ENCODE data around the gene RRP1B.
"Not testable (repeated sequence)": the region's sequence is repeated elsewhere in the genome, so short reads cannot be mapped to it uniquely, and the experiment has no call there.

Gene RRP1B

GRCh38 chr21:43659136-43660000 lies at the start of gene RRP1B, which contains the start of gene HSF2BP:
Gene RRP1B (plus strand): TSS chr21:43659560. CDS start chr21:43659665, 105 bp downstream.
Gene HSF2BP (minus strand): TSS chr21:43659488. CDS start chr21:43658096, 1,392 bp downstream.
- WGBS (ENCODE audit: insufficient coverage, insufficient read length): no CpG with 5 or more reads among the region's 92 CpGs

GRCh38 chr21:43611598-43612369 lies 47.6 kb upstream of the RRP1B start:
- peak; percentile 39 for DNase-seq (ENCODE audit: low read depth, low spot score)
- no CpG with 5 or more reads among the region's 8 CpGs for WGBS (ENCODE audit: insufficient coverage, insufficient read length)
- H3K4me1 ChIP-seq (ENCODE audit: control insufficient read depth, insufficient read depth, low read length): no peaks in the 10 kb centered on the region
- H3K4me3 ChIP-seq (ENCODE audit: low read length): no peak overlapping the region
- no peaks in the 10 kb centered on the region for H3K36me3 ChIP-seq (ENCODE audit: control insufficient read depth, insufficient read depth, low read length)
- no peaks in the 10 kb centered on the region; the same call in 1 of the 2 replicates for H3K9me3 ChIP-seq (ENCODE audit: control insufficient read depth, insufficient read depth, low read length)
- H3K27me3 ChIP-seq (ENCODE audit: control insufficient read depth, insufficient read depth, low read length): no peaks in the 10 kb centered on the region
- H3K27ac ChIP-seq (ENCODE audit: low read length): no peak overlapping the region

More at GRCh38 chr21:43659136-43660000, at the start of gene RRP1B, which contains the start of gene HSF2BP:
- no peak within 1 kb of the TSS for H3K27ac ChIP-seq (ENCODE audit: low read length)
- H3K4me3 ChIP-seq (ENCODE audit: low read length): peak within 1 kb of the TSS; percentile 88
- peaks cover 6% of the 10 kb centered on the region; the same call in 1 of the 2 replicates for H3K36me3 ChIP-seq (ENCODE audit: control insufficient read depth, insufficient read depth, low read length)
- no peaks in the 10 kb centered on the region for H3K9me3 ChIP-seq (ENCODE audit: control insufficient read depth, insufficient read depth, low read length)
- H3K4me1 ChIP-seq (ENCODE audit: control insufficient read depth, insufficient read depth, low read length): peaks cover 1% of the 10 kb centered on the region; the same call in 1 of the 2 replicates
- no peaks in the 10 kb centered on the region for H3K27me3 ChIP-seq (ENCODE audit: control insufficient read depth, insufficient read depth, low read length)
- DNase-seq (ENCODE audit: low read depth, low spot score): peak; percentile 45

GRCh38 chr21:43613755-43614638 lies 45.4 kb upstream of the RRP1B start:
- Histone ChIP-seq H3K4me3 (ENCODE audit: low read length) (no peak overlapping the region), H3K27ac (ENCODE audit: low read length) (no peak overlapping the region), H3K4me1 (ENCODE audit: control insufficient read depth, insufficient read depth, low read length) (no peaks in the 10 kb centered on the region), H3K36me3 (ENCODE audit: control insufficient read depth, insufficient read depth, low read length) (no peaks in the 10 kb centered on the region), H3K27me3 (ENCODE audit: control insufficient read depth, insufficient read depth, low read length) (no peaks in the 10 kb centered on the region), H3K9me3 (ENCODE audit: control insufficient read depth, insufficient read depth, low read length) (no peaks in the 10 kb centered on the region; the same call in 1 of the 2 replicates)
- no CpG with 5 or more reads among the region's 8 CpGs for WGBS (ENCODE audit: insufficient coverage, insufficient read length)
- no peak for DNase-seq (ENCODE audit: low read depth, low spot score)

- Histone ChIP-seq H3K4me1 (ENCODE audit: control insufficient read depth, insufficient read depth, low read length) (no peaks in the 10 kb centered on the region), H3K36me3 (ENCODE audit: control insufficient read depth, insufficient read depth, low read length) (no peaks in the 10 kb centered on the region), H3K4me3 (ENCODE audit: low read length) (no peak overlapping the region), H3K9me3 (ENCODE audit: control insufficient read depth, insufficient read depth, low read length) (no peaks in the 10 kb centered on the region; the same call in 1 of the 2 replicates), H3K27me3 (ENCODE audit: control insufficient read depth, insufficient read depth, low read length) (no peaks in the 10 kb centered on the region), H3K27ac (ENCODE audit: low read length) (no peak overlapping the region)
- WGBS (ENCODE audit: insufficient coverage, insufficient read length): no CpG with 5 or more reads among the region's 5 CpGs
- no peak for DNase-seq (ENCODE audit: low read depth, low spot score)
Measured at GRCh38 chr21:43614839-43615238, 44.5 kb upstream of the RRP1B start.

GRCh38 chr21:43616861-43617260 lies 42.5 kb upstream of the RRP1B start:
- not testable (repeated sequence) for DNase-seq (ENCODE audit: low read depth, low spot score); H3K9me3 ChIP-seq (ENCODE audit: control insufficient read depth, insufficient read depth, low read length); H3K4me1 ChIP-seq (ENCODE audit: control insufficient read depth, insufficient read depth, low read length); H3K27me3 ChIP-seq (ENCODE audit: control insufficient read depth, insufficient read depth, low read length); H3K4me3 ChIP-seq (ENCODE audit: low read length); H3K36me3 ChIP-seq (ENCODE audit: control insufficient read depth, insufficient read depth, low read length); H3K27ac ChIP-seq (ENCODE audit: low read length)
- WGBS (ENCODE audit: insufficient coverage, insufficient read length): no CpG with 5 or more reads among the region's 3 CpGs

GRCh38 chr21:43618940-43619339 lies 40.4 kb upstream of the RRP1B start:
- Histone ChIP-seq H3K4me3 (ENCODE audit: low read length) (no peak overlapping the region), H3K27ac (ENCODE audit: low read length) (no peak overlapping the region), H3K9me3 (ENCODE audit: control insufficient read depth, insufficient read depth, low read length) (no peaks in the 10 kb centered on the region; the same call in 1 of the 2 replicates), H3K4me1 (ENCODE audit: control insufficient read depth, insufficient read depth, low read length) (no peaks in the 10 kb centered on the region), H3K27me3 (ENCODE audit: control insufficient read depth, insufficient read depth, low read length) (no peaks in the 10 kb centered on the region), H3K36me3 (ENCODE audit: control insufficient read depth, insufficient read depth, low read length) (no peaks in the 10 kb centered on the region)
- DNase-seq (ENCODE audit: low read depth, low spot score): no peak
- no CpG with 5 or more reads among the region's 4 CpGs for WGBS (ENCODE audit: insufficient coverage, insufficient read length)

GRCh38 chr21:43619344-43619743 lies 40.0 kb upstream of the RRP1B start:
- DNase-seq (ENCODE audit: low read depth, low spot score): no peak
- H3K4me1 ChIP-seq (ENCODE audit: control insufficient read depth, insufficient read depth, low read length): no peaks in the 10 kb centered on the region
- H3K27ac ChIP-seq (ENCODE audit: low read length): no peak overlapping the region
- H3K36me3 ChIP-seq (ENCODE audit: control insufficient read depth, insufficient read depth, low read length): no peaks in the 10 kb centered on the region
- H3K4me3 ChIP-seq (ENCODE audit: low read length): no peak overlapping the region
- WGBS (ENCODE audit: insufficient coverage, insufficient read length): no CpG with 5 or more reads among the region's 4 CpGs
- H3K9me3 ChIP-seq (ENCODE audit: control insufficient read depth, insufficient read depth, low read length): no peaks in the 10 kb centered on the region; the same call in 1 of the 2 replicates
- H3K27me3 ChIP-seq (ENCODE audit: control insufficient read depth, insufficient read depth, low read length): no peaks in the 10 kb centered on the region

GRCh38 chr21:43619856-43620255 lies 39.5 kb upstream of the RRP1B start:
- H3K27me3 ChIP-seq (ENCODE audit: control insufficient read depth, insufficient read depth, low read length): no peaks in the 10 kb centered on the region
- H3K9me3 ChIP-seq (ENCODE audit: control insufficient read depth, insufficient read depth, low read length): no peaks in the 10 kb centered on the region
- no peak for DNase-seq (ENCODE audit: low read depth, low spot score)
- H3K4me3 ChIP-seq (ENCODE audit: low read length): no peak overlapping the region
- no peaks in the 10 kb centered on the region for H3K36me3 ChIP-seq (ENCODE audit: control insufficient read depth, insufficient read depth, low read length)
- H3K27ac ChIP-seq (ENCODE audit: low read length): no peak overlapping the region
- no peaks in the 10 kb centered on the region for H3K4me1 ChIP-seq (ENCODE audit: control insufficient read depth, insufficient read depth, low read length)
- no CpG with 5 or more reads among the region's 4 CpGs for WGBS (ENCODE audit: insufficient coverage, insufficient read length)

GRCh38 chr21:43622796-43623195 lies 36.6 kb upstream of the RRP1B start:
- H3K36me3 ChIP-seq (ENCODE audit: control insufficient read depth, insufficient read depth, low read length): no peaks in the 10 kb centered on the region
- H3K4me1 ChIP-seq (ENCODE audit: control insufficient read depth, insufficient read depth, low read length): no peaks in the 10 kb centered on the region
- H3K4me3 ChIP-seq (ENCODE audit: low read length): no peak overlapping the region
- no peaks in the 10 kb centered on the region for H3K9me3 ChIP-seq (ENCODE audit: control insufficient read depth, insufficient read depth, low read length)
- WGBS (ENCODE audit: insufficient coverage, insufficient read length): no CpG with 5 or more reads among the region's 2 CpGs
- DNase-seq (ENCODE audit: low read depth, low spot score): no peak
- no peaks in the 10 kb centered on the region for H3K27me3 ChIP-seq (ENCODE audit: control insufficient read depth, insufficient read depth, low read length)
- no peak overlapping the region for H3K27ac ChIP-seq (ENCODE audit: low read length)
